Eye (tissue), 1 donor: ENCODE measurements around the gene ZFHX2.
"Not testable (repeated sequence)": the region's sequence is repeated elsewhere in the genome, so short reads cannot be mapped to it uniquely, and the experiment has no call there.

Experiments
- DNase-seq: peaks from one replicate; pipeline ENCODE4 v3.0.0-alpha.2; 2015

Gene ZFHX2

DNA sequence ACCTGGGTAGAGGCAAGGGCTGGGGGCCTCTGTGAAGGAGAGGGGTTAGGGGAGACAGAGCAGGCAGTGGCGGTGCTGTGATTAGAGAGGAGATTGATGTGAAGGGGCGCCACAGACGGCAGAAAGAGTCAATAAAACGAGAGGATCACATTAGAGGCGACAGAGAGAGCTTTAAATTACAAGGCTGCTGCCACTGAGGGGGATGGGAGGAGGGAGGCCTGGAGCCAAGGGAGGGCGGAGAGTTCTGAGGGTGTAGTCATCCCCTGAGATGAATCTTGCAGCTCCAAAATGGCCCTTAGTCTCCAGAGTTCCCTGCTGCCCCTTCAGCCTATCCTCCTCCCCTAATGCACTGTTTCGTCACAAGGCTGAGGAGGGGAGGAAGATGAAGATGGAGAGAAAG lies 12.8 kb downstream of the ZFHX2 start:
- DNase-seq, result peak; percentile 48

DNA sequence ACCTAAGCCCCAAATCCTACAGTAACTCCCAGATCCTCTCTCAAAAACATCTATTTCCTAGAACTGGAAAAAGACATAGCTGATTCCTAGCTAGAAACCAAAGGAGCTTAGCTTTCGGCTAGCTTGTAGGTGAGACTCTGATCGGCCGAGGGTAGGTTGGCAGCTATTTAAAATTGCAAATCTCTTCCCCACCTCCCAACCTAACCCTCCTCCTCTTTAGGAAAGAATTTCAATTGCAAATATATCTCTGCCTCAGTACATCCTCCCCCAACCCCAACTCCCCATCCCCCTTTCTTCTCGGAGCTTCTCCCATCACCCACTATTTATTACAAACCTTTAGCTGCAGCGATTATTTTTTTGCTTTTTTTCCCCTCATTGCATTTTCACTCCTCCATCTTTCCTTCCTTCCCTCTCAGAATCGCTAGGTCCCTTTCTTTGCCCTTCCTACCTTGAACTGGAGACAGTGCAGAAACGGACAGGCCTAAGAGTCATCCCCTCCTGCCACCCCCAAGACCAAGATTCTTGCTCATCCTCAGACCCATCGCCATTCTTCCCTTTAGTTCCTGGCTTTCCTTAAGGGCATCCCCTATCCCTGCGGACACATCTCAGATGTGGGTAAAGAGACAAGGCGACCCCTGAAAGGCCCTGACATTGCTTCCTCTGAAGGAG lies 13.4 kb downstream of the ZFHX2 start:
- DNase-seq, result no peak

DNA sequence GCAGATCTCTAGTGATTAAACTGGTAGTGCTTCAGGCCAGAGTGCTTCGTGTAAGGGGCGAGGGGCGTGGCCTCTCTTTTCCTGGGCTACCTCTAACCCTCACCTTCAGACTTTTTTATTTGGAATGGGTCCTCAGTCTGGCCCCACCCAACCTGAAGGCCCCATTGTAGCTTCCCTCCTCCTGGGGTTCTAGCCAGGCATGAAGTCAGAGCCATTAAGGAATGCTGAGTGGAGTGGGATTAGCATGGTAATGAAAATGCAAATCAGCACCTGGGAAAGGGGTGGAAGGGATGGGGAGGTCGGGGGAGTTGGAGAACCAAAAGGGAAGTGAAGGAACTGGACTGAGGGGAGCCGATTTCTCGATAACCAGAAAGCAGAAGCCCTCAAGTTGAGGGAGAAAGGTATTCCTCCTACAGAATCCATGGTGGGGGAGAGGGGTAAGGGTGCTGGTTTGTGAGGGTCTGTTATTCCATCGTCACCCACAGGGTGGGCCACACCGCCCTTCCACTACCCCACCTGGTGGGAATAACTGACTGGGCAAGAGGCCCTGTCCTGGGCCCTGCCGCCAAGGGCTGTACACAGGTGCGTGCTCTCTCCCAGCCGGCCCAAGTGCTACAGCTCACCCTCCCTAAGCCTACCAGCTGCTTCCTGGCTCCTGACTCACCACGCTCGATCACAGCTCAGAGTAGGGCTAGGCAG lies 14.1 kb downstream of the ZFHX2 start:
- DNase-seq, result no peak

DNA sequence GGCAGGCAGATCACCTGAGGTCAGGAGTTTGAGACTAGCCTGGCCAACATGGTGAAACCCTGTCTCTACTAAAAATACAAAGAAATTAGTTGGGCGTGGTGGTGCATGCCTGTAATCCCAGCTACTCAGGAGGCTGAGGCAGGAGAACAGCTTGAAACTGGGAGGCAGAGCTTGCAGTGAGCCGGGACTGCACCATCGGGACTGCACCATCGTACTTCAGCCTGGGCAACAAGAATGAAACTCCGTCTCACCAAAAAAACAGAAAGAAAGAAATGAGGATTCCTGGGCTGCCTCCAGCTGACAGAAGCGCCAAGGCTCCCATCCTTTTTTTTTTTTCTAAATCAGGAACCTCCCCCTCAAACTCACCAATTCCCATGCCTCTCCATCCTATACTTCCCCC lies 14.7 kb downstream of the ZFHX2 start:
- DNase-seq, result not testable (repeated sequence)

DNA sequence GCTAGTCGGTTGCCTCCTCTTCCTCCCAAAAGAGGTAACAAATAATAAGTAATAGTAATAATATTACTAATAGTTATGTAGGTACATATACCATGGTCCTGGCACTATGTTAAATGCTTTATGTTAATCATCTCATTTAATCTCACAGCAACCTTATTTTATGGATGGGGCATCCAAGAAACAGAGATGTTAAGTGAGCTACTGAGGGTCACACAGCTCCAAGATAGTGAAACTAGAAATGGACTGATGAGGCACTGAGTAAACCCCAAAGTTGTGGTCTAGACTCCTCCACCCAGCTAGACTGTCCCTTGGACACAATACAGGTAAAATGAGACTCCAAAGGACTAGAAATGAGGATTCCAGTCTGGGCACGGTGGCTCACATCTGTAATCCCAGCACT lies 15.1 kb downstream of the ZFHX2 start:
- DNase-seq, result no peak

DNA sequence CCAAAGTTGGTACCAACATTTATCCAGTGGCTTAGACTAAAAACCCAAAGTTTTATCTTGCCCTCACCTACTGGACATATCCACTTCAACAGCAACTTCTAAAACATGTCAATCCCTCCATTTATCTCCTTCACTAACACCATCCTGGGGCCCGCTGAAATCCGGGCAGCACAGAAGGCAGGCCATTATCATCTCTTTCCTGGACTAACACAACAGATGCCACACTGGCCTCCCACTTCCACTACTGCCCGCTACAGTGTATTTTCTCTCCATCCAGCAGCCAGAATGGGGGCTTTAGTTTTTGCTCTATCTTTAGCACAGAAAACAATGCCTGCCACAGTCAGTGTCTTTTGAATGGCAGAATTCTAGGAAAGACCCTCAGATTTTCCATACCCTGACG lies 15.6 kb downstream of the ZFHX2 start:
- DNase-seq, result no peak

DNA sequence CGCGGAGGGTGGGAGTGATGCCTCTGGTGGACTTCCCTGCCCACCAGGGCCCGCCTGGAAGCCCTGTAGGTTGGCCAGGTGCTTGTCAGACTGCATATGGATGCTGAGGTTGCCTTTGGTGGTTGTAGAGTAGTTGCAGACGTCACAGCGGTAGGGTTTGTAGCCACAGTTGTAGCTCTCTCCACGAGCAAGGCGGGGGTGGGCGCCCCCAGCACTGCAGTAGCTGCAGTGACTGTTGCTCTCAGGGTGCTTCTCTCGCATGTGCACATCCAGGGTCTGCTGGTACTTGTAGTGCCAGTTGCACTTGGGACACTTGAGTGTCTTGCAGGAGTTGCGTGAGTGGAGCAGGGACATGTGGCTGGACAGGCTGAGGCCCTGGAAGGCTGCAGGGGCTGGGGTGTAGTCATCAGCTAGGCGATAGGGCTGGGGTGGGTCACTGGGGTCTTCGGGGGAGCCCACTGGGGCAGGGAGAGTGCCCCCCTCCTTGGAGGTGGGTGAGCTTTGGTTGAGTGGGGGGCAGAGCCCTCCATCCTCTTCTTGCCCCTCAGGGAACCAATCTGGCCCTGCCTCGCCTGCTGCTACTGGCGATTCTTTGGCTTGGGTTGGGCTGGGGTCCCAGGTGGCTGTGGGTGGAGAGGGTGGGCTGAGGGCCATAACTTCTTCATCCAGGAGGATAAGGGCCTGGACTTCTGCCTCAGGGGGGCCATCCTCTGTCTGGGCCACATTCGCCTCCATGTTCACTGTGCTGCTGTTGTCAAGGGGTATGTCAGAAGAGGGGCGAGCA lies 17.7 kb downstream of the ZFHX2 start:
- DNase-seq, result no peak

DNA sequence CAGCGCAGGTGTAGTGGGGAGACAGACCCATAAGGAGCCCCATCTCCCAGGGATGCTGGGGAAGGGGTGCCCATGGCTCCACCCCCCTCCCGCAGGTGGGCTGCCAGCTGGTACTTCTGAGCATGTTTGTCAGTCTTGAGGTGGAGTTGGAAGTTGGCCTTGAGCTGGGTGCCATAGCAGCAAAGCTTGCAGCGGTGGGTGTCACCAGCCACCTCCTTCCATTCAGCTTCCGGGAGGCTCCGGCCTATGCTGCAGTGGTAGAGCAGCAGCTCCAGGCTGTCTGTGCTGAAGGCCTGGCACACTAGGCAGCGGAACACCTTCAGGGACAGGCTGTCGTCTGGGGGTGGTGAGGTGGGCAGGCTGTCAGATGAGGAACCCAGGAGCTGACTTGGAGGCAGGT lies 18.9 kb downstream of the ZFHX2 start:
- no peak for DNase-seq

DNA sequence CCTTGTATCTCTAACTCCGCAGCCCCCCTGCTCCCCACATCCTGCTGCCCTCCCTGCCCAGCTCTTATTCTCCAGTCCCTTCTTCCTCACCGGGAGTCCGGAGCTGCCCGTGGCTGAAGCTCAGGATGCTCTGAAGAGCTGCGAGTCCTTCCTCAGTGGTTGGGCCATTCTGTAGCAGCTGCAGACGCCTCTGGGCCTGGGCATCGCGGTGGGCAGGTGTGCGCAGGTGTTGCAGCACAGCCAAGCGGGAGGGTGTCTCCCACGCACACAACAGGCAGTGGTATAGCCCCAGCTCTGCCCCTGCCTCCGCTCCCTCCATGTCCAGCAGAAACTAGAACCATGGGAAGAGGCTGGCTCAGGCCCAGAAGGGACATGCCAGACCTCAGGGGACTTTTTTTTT lies 20.2 kb downstream of the ZFHX2 start:
- no peak for DNase-seq

DNA sequence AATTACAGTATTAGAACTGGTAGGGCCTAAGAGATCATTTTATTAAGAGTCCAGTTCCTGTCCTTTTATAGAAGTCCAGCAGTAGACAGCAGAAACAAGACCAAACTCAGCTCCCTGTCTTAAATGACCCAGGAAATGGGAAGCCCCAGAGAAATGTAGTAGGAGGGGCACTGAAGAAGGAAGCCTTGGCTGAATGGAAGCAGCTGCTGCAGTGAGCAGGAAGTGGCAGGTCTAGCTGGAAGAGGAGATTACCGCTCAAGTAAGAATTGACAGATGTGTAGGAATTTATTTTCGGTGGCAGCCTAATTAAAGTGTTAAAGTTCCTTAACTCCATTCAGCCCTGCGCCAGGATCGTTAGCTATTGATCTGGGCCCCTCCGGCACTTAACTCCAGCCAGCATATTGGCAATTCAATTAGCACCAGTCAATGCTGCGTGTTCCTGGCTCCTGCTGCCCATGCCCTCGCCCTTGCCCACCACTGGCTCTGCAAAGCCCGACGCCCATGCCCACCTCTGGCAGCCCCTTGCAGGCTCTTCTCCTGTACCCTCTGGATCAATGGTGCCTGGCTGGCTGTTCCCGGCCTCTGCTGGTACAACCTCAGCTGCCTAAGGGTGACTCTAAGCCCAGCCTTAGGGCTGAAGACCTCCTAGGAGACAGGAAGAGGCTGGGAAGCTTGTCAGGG lies 21.1 kb downstream of the ZFHX2 start:
- DNase-seq, result peak; percentile 5

DNA sequence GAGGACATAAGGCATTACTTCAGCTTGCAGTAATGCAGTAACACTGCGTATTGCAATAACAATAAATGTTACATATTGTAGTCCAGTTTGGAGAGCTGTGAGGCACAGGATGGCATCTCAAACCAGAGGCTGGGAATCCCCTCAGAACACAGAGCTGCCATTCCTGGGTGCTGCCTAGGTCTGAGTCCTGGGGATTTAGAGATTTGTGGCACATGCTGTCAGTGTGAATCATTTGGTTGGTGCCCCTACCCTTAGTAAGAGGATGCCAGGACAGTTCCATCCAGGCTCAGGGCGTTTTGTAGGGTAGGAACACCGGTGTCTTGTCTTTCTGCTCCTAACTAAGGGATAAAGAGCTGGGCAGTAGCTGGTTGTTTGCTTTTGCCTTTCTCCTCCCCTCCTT lies 22.5 kb downstream of the ZFHX2 start:
- no peak for DNase-seq

DNA sequence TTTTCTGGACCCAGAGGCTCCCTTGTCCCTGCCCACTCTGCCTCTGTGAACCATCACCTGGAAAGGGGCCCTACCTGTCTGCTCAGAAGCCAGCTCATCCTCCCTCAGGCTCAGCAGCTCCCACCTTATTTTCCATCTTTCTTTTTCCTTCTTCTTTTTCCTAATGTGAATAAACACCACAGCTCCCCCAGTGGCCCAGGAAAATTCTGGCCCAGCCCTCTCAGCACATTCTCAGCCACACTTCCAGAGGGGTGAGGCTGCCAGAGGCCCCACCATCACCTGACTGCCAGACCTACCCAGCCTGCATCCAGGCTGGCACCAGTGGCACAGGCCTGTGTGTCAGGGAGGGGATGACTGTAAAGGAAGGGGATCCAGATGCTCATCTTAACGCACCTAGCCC lies 23.0 kb downstream of the ZFHX2 start:
- no peak for DNase-seq

DNA sequence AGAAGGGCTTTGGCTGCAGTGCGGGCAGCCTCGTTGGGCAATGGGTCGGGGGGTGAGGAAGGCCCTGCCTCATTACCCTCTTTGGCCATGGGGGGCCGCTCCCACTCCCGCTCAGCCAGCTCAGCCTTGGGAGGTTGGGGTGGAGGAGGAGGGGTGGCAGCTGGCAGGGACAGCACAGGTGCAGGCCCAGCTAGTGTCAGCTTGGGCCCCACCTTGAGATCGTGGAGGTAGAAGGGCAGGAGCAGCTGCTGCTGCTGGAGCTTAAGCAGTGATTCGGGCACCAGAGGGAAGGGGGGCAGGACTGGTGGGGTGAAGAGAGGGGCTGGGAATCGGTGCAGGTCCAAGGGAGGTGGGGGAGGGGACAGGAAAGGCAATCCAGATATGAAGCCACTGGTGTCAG lies 26.0 kb downstream of the ZFHX2 start:
- DNase-seq, result no peak

DNA sequence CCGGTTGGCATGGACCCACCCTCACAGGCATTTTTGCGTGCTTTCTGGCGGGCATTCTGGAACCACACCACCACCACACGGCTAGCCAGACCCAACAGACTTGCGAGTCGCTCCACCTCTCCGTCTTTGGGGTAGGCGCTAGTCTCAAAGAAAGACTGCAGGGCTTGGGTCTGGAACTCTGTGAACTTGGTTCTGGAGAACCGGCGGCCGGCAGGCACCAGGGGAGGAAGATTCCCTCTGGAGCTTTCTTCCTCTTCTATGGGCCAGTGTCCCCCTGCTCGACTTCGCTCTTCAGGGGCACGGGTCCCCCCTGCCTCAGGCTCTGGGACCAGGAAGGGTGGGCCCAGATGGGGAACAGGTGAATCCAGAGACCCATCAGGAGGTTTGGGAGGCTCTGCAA lies 26.6 kb downstream of the ZFHX2 start:
- no peak for DNase-seq

DNA sequence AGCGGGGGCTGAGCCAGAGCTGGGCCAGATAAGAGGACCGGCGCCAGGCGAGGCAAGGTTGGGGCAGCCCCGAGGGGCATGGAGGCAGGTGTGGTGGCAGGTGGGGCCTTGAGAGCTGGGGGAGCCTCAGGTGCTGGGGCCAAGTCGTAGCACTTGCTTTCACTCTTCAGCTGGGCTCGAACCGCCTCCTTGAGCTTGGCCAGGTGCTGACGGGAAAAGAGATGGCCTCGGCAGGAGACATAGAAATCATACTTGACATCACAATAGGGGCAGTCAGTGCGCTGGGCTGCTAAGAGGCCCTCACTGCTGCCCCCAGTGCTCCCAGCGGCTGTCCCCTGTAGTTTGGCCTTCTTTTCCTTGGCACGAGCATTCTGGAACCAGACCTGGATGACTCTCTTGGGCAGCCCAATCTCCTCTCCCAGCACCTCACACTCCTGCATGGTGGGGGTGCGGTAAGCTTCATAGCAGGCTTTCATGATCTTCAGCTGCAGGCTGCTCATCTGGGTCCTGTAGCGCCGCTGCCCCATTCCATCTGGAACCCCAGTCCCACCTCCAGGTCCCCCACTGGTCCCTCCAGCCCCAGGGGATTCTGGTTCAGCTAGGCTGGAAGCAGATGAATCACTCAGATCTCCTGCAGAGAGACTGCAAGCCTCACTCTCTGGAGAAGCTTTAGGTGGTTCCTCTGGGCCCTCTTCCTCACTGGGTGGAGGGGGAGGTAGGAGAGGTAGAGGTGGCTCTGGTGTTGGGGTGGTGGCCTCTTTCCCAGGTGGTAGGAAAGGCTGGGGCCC lies 28.1 kb downstream of the ZFHX2 start:
- DNase-seq, result no peak

DNA sequence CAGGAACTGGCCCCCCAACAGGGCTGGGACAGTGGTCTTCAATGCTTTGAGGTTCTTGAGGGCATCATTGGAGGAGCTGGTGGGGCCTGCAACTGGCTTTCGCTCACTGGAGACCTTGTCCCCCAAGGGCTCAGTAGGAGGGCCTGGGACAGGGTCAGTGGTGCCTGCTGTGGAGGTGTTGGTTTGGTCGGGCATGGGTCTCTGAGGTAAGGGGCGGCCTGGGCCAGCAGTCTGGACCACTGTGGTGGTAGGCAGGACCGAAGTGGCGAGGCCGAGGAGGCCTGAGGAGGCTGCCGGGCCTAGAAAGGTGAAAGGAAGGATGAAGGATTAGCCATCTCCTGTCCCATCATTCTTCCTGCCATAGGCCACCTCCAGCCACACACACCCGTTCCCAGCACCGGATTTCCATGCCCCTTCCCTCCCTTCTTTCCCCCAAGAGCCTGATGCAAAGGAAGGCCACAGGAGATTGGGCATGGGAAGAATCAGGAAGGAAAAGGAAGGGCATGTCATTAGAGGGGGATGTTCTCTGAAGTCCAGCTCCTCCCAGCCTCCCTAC lies 28.8 kb downstream of the ZFHX2 start:
- no peak for DNase-seq

DNA sequence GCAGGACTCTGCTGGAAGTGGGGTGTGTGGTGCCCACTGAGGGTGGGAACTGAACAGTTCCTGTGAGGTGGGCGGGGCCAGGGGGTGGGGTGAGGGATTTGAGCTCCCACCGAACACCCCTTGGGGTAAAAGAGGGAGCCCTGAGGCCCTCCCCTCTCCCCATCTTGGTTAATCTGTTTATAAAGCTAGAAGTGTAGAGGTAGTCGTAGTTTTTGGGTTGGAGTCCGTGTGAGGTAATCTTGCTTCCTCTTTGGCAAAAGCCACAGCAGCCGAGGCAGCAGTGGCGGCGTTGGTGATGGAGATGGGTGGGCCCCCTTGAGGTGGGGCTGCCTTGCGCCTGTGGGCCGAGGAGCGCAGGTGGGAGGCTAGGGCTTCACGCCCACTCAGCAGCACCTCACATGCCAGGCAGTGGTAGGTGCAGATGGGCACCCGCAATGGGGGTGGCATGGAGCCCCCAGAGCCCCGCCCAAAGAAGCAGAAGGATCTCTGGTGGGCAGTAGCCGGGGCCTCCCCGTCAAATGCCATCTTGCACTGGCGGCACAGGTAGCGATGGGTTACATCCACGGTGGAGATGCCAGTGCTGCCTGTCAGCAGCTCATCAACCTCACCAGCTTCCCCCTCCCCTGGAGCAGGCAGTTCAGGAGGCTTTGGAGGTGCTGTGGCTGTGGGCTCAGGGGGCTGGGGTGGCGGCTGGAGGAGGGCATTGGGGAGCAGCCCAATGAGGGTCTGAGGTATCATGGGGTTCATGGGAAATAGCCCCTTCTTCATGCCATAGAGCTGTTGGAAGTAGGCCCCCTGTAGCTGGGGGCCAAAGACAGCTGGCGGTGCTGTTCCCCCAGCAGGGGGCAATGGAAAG lies 29.6 kb downstream of the ZFHX2 start:
- no peak for DNase-seq

DNA sequence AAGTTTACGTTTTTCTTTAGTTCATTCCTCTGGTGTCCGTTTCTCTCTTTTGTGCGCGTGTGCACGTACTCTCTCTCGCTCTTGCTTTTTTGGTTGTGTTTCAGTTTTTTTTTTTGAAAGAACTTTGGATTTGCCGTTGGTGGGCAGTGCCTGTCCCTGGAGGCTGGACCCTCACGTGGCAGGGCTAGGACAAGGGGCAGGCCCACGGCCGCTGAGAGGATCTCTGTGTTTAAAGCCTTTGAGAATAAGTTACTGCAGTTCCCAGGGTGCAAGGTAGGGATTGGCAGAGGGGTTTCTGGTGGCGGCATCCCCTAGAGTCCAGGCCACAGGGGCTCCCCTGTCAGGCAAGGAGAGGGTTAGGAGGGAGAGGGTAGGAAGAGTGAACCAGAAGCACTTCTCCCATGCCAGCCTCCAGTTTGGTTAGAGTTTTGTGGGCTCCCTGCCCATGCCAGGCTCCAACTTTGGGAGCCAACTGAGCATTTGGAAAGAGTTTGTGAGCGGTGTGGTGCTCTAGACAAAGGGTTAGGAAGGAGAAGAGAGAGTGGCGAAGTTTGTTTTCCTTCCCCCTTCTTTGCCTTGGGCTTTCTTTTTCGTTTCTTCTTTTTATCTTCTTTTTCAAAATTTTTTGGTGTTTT lies 30.5 kb downstream of the ZFHX2 start:
- DNase-seq, result no peak

DNA sequence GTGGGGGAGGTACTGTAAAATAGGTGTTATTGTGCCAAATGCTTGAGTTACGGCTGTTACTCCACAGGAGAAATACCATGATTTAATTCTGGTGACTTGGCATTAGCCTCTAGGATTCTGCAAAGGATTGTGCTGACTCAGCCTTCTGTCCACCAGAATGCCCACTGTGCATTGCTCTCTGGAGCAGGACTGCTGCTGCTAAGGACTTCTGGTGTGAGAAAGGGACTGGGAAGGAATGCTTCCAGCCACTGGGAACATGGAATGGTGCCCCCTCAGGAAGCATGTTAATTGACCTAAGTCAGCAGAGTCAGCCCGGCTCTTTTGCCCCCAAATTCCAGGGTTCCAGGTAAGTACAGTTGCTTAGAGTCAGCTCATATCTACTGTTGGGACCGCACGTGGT lies 32.9 kb downstream of the ZFHX2 start:
- DNase-seq, result peak; percentile 30

DNA sequence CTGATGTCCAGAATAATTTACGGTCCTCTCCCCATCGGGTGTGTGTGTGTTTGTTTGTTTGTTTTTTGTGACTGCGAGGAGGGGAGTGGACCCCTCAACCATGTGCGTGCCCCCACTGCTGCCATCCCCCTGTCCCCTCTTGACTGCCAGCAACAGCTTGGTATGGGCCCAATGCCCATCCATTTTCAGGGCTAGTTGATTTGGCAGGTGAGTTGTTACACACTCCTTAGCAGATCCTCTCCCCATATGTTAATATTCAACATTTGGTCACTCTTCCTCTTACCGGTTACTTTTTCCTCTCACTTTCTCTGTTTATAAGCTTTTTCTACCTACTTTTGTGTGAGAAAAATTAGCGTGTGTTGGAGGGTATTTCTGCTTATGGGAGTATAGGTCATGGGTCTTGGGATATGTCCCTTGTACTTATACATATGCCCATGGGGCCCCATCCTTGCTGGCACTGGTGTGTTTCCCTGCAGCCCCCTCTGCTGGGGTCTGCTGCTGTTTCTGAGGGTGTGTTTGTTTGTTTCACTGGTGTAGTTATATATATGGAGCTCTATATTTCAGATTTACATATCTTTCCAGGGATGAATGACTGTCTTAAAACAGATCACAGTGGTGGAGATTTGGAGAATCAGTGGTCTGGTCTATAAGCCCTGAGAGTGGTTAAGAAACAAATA lies 33.8 kb downstream of the ZFHX2 start:
- DNase-seq, result no peak
